Measurements from ENCODE around the gene SAFB2. TPM values are rescaled to one million over a fixed set of nuclear protein-coding genes. Genes with fewer than 3 reads are reported as not detected.

SAFB2 gene
- total RNA-seq: 16.4 and 19.1 TPM in 2 replicates

DNA sequence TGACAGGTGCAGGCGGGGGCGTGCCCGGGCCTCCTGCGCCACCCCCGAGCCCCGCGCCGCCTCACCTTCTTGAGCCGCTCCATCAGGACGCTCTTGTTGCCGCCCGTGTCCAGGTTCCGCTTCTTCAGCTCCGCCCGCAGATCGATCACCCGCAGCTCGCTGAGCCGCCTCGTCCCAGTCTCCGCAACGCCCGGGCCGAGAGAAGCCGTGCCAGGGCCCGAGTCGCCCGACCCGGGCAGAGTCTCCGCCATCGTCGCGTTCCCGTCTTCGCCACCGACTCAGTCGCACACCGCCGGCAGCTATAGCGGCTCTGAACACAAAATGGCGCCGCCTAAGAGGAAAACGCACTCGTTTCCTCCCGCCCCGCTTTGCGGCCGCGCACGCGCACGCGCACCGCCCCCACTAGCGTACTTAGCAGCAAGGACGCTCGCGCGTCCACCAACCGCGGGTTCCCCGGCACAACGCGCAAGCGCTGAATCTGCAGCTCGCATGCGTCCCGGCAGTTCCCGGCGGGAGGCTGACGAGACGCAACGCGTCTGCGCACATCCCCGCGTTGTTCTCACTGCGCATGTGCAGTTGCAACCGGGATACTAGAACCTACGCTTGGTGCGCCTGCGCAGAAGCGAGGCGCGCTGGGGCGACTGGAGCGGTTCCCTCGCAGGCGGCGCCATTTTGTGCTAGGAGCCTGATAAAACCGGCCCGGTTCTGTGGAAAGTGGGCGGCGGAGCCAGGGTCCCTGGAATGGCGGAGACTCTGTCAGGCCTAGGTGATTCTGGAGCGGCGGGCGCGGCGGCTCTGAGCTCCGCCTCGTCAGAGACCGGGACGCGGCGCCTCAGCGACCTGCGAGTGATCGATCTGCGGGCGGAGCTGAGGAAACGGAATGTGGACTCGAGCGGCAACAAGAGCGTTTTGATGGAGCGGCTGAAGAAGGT lies at the start of gene SAFB2, which contains the start of gene SAFB:
SAFB2 (minus strand) TSS at position 312 of the 932 bp plus-strand sequence; CDS start at position 251, 61 bp downstream.
SAFB (plus strand) TSS at position 619 of the 932 bp plus-strand sequence; CDS start at position 742, 123 bp downstream.

DNA sequence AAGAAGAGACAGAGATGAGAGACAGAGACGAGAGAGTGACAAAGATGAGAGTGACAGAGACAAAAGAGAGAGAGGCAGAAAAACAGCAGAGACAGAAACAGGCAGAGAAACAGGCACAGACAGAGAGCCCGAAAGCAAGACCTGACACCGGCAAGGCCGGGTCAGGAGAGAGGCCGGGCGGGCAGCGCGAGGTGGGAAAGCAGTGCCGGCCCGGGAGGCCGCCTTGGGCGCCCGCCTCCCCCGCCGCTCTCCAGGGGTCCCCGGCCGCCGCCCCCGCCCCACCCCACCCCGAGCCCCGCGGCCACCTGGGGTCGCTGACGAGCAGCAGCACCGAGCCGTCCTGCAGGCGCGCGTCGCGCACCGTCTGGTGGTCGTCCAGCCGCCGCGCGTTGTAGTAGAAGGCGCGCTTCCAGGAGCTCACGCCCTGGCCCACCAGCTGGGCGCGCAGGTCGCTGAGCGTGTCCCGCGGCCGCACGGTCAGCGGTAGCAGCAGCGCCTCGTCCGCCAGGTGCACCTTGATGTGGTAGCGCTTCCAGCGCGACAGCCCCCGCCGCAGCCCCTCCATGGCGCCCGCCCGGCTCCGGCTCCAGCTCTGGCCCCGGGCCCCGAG lies 55.1 kb downstream of the SAFB2 start, which contains the start of gene TINCR:
TINCR (minus strand) TSS at position 594 of the 610 bp plus-strand sequence.

Other genes starting within 250 kb of the SAFB2 start
- gene ZNRF4, start 167.4 kb downstream of the SAFB2 start, total RNA-seq: not detected in 2 replicates
- not detected in 2 replicates for gene TINCR, start 54.8 kb downstream of the SAFB2 start, total RNA-seq
- 36.5 and 41.9 TPM in 2 replicates for gene SAFB, start 307 bp upstream of the SAFB2 start, total RNA-seq
- 59.8 and 64.2 TPM in 2 replicates for gene MICOS13, start 57.7 kb upstream of the SAFB2 start, total RNA-seq
- gene HSD11B1L, start 58.3 kb upstream of the SAFB2 start, total RNA-seq: 10.9 and 16.2 TPM in 2 replicates
- 1,291 and 1,389 TPM in 2 replicates for gene RPL36, start 67.5 kb upstream of the SAFB2 start, total RNA-seq
- gene LONP1, start 97.4 kb upstream of the SAFB2 start, total RNA-seq: 41.5 and 78.2 TPM in 2 replicates
- gene CATSPERD, start 97.9 kb upstream of the SAFB2 start, total RNA-seq: not detected in 2 replicates
- 0.37 and 0.98 TPM in 2 replicates for gene PRR22, start 162.0 kb upstream of the SAFB2 start, total RNA-seq
- 19.7 and 24.7 TPM in 2 replicates for gene DUS3L, start 168.4 kb upstream of the SAFB2 start, total RNA-seq
- not detected in 2 replicates for gene NRTN, start 182.3 kb upstream of the SAFB2 start, total RNA-seq
- gene FUT6, start 216.9 kb upstream of the SAFB2 start, total RNA-seq: not detected in 2 replicates
- not detected in 2 replicates for gene FUT3, start 228.7 kb upstream of the SAFB2 start, total RNA-seq
- not detected in 2 replicates for gene FUT5, start 247.8 kb upstream of the SAFB2 start, total RNA-seq